GM19397 (cell line): ENCODE results near the gene B3GALT4.

Experiments used
- ATAC-seq: cut with Tn5 transposase; IDR thresholded peaks from one replicate; pipeline ENCODE4 v1.9.1; 2021; ENCODE audit warnings: mild to moderate bottlenecking, moderate library complexity; ENCODE audit not compliant: unreplicated experiment

The B3GALT4 gene

DNA sequence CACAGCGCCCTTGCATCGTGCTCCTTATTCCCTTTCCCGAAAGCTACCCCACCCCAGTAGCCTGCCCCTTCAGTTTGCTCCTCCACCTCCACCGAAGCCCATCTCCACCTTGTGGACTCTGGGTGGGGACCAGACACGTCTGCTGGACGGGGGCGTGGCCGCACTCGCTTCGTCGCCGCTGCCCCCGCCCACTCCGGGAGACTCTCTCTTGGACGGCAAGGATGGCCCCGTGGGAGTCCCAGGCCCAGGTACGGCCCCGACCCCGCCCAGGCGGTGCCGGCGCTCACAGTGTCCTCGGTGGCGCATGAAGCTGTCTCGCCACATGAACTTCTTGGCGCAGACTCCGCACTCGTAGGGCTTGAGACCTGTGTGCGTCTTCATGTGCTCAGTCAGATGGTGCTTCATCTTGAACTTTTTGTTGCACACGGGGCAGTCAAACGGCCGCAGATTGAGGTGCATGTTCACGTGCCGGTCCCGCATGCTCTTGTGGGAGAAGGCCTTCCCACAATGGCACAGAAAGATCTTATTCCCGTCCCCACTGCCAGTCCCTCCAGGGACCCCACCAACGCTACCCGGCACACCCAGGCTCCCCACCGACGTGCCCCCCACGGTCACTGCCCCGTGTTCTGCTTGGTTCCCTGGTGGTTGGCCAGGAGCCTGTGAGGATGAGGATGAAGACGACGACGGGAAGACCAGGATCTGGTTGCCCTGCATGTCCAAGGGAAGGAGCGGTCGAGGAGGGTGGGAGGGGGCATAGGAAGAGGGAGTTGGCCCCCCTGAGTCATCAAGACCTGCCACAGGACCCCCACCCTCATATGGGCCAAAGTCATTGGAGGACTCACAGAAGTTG lies 38.2 kb downstream of the B3GALT4 start:
- ATAC-seq: no peak

- ATAC-seq: no peak
Observed at GRCh38 chr6:33315793-33316602, 39.1 kb downstream of the B3GALT4 start.

DNA sequence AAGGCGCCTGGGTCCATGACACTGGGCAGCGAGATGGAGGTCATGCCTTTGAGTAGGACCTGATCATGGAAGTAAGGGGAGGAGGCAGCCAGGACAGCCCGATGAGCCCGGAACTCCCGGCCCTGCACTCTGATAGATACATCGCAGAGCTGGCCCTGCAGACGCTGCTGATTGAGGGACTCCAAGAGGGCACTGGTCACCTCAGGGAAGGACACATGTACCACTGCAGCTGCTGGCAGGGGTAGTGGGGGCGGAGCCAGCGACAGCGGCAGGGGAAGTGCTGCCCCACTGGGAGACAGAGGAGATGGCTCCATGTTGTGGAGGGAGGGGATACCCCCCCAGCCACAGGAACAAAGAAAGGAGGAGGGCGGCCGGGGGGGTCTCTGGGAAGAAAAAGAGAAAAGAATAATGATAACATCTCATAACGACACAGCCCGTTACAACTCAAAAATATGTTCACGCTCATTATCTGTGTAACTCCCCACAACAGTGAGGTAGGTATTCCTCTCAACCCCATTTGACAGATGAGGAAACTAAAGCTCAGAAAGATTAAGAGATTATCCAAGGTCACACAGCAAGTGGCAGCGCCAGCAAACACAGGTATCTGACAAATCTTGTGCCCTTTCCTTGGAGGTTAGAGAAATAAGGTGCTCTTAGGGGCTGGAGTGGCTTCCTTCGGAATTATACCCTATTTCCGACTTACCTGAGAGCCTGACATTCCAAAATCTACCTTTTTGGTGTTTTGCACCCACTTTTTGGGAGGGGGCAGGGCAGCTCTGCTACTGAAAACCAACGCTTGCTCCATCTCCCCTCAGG lies 39.9 kb downstream of the B3GALT4 start:
- no peak for ATAC-seq

GRCh38 chr6:33317419-33317668 lies 40.4 kb downstream of the B3GALT4 start:
- ATAC-seq: no peak

DNA sequence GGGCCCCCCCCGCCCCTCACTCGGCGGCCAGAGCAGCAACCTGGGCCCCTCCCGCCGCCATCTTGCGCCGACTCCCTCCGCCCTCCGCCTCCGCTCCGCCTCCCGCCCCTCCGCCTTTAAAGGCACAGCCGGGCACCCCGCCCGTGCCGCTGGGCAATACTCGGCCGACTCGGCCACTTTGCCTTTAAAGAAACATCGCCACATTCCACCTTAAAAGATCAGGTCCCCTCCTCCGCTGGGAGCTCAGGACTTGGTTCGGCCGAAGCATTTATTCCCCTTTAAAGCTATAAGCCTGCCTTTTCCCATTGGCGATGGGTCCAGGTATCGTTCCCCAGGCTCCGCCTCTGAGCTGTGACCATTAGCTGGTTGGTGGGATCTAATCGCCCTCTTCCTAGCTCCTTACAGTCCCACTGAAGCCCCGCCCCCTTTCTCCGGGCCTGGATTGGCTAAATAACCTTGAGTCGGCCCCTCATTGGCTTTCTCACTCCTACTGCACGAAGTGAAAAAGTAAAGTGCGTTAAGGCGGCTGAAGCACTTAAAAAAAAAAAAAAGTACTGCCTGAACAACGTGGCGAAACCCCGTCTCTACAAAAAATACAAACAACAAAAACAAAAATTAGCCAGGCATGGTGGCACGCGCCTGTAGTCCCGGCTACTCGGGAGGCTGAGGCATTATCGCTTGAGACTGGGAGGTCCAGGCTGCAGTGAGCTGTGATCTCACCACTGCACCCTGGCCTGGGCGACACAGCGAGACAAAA lies 40.9 kb downstream of the B3GALT4 start, which contains the start of gene ZBTB22:
Gene ZBTB22, minus strand, starts transcription at position 76 of the 757 bp plus-strand sequence. CDS start 828 bp downstream, outside the sequence.
- peak; percentile 49 for ATAC-seq

GRCh38 chr6:33318426-33319073 lies 41.6 kb downstream of the B3GALT4 start:
- no peak for ATAC-seq

DNA sequence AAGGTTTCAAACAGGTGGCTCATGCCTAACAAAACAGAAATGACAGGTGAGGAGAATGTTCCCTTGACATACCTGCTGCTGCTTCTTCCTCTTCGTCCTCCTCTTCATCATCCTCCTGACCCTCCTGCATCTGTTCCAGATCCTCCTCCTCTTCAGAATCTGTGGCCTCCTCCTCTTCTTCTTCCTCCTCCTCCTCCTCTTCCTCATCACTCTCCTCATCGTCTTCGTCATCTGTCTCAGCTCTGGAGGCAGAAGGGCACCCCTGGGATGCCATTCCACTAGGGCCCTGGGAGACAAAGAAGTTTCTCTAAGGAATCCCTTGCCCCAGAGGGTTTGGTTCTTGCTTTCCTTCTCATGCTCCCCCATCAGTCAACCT lies 43.0 kb downstream of the B3GALT4 start:
- ATAC-seq: no peak

DNA sequence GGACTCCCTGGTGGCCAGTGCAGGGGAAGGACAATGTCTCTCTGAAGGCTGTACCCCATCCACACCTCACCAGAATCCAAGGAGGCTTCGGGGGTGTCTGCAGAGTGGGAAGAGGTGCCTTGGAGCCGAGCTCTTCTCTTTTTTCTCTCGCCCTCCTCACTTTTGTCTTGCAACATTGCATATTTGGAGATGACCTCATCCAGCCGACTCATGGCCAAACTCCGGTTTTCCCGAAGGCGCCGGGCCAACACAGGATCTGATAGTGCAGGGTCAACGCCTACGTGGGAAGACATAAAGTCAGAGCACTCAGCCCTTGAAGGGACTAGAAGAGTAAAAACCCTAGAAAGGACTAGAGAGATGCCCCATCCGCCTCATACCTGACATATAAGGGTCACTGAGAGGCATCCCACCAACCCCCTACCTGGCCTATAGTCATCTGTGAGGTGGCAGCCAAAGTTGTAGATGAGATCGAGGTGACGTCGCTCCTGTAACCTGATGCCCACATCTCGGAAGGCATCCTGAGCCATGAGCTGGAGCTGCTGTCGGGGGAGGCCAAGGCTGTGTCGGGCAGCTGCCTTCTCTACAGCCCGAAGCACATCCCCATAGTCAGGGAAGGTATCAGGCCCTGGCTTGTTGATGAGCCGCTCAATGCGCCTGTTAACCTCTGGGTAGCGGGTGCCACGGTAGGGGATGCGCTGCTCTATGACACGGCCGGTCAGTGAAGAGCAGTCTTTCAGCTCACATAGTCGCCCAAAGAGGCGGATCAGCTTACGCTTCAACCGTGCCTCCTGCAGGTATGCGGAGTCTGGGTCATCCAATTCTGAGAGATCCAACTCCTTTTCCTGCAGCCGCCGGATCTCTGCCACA lies 43.6 kb downstream of the B3GALT4 start:
- ATAC-seq: no peak

- ATAC-seq: no peak
Observed at GRCh38 chr6:33321227-33321626, 44.3 kb downstream of the B3GALT4 start.

DNA sequence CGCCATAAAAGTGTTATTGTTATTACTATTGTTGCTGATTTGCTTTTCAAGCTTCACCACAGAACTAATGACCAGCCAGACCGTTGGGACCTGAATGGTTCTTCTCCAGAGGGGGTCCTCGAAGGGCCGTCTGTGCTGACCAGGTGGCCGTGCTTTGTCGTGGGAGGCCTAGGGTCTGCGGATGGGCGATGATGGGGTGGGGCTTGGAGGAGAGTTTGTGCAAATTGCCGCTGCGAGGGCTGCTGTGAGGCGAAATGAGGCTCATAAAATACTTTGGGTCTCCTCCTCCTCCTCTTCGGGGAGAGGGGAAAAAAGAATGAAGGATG lies 46.7 kb downstream of the B3GALT4 start:
- ATAC-seq: peak; percentile 1

- no peak for ATAC-seq
Observed at GRCh38 chr6:33324125-33324524, 47.2 kb downstream of the B3GALT4 start.
